Measurements from ENCODE around the gene TOX2.

The TOX2 gene

GRCh38 chr20:43936805-43937204 is 22.2 kb downstream of the TOX2 start:
- TF ChIP-seq CTCF (conservative IDR thresholded peaks at IDR 0.05) = no peak
- H3K27ac ChIP-seq = no peak overlapping the region

- no peak overlapping the region for H3K27ac ChIP-seq
- TF ChIP-seq CTCF (conservative IDR thresholded peaks at IDR 0.05) = no peak
Observed at GRCh38 chr20:43937591-43937990, 22.9 kb downstream of the TOX2 start.

- H3K27ac ChIP-seq = peak overlapping the region; percentile 35; the same call in 1 of the 2 replicates
- TF ChIP-seq CTCF (conservative IDR thresholded peaks at IDR 0.05) = no peak
Observed at GRCh38 chr20:43938017-43938655, 23.5 kb downstream of the TOX2 start.

- no peak for TF ChIP-seq CTCF (conservative IDR thresholded peaks at IDR 0.05)
- peak overlapping the region; percentile 35 for H3K27ac ChIP-seq
Observed at GRCh38 chr20:43938932-43939761, 24.5 kb downstream of the TOX2 start.

GRCh38 chr20:43939762-43940121 is 25.1 kb downstream of the TOX2 start:
- TF ChIP-seq CTCF (conservative IDR thresholded peaks at IDR 0.05) = no peak
- peak overlapping the region; percentile 35 for H3K27ac ChIP-seq

- H3K27ac ChIP-seq = peak overlapping the region; percentile 35; the same call in 1 of the 2 replicates
- no peak for TF ChIP-seq CTCF (conservative IDR thresholded peaks at IDR 0.05)
Observed at GRCh38 chr20:43940518-43941225, 26.0 kb downstream of the TOX2 start.

All from VCaP (cell line).